Measurements from ENCODE around the gene EFCC1. TPM values are rescaled to one million over a fixed set of nuclear protein-coding genes. Genes with fewer than 3 reads are reported as not detected.

The EFCC1 gene
- total RNA-seq, 4 donors from 2014 or later, result 0.22 to 2.1 (median 1.9) TPM

DNA sequence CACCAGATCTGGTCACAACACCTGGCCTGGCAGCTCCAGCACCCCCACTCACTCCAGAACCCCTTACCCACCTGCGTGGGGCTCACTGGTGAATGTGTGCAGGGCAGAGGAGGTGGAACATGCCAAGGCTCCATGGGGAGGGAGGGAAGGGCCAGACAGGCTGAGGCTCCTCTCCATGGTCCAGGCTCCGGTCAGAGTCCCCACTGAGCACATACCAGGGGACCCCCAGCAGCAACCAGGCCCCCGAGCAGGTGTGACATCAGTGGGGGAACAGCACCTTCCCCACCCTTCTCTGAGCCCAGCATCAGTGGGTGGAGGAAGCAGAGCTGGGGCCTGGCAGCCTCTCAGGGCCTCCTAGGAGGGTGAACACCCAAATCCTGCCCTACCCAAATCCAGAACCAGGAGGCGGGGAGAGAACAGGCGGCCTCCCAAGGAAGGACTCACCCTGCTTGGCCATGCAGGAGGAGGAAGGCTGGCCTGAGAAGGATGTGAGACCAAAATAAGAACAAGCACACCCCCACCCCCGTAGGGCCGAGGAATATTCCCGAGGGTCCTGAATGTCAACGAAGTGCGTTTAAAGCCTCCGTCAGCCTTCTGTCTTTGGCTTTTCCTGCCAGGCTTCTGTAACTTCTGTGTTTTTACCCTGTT is 58.3 kb downstream of the EFCC1 start:
- Histone ChIP-seq H3K36me3 (no peaks in the 10 kb centered on the region), H3K4me3 (no peak overlapping the region), H3K9me3 (no peaks in the 10 kb centered on the region), H3K27ac (no peak overlapping the region), H3K27me3 (no peaks in the 10 kb centered on the region), H3K4me1 (peaks cover 0 to 7% (median 0%) of the 10 kb centered on the region in 4 donors)
- TF ChIP-seq EP300 (IDR thresholded peaks at IDR 0.05), result no peak
- 66 to 72% methylated on average over 10 to 11 of the region's 11 CpGs for WGBS, 2 donors
- DNase-seq (ENCODE audit: low spot score in 2 of 2), result no peak

DNA sequence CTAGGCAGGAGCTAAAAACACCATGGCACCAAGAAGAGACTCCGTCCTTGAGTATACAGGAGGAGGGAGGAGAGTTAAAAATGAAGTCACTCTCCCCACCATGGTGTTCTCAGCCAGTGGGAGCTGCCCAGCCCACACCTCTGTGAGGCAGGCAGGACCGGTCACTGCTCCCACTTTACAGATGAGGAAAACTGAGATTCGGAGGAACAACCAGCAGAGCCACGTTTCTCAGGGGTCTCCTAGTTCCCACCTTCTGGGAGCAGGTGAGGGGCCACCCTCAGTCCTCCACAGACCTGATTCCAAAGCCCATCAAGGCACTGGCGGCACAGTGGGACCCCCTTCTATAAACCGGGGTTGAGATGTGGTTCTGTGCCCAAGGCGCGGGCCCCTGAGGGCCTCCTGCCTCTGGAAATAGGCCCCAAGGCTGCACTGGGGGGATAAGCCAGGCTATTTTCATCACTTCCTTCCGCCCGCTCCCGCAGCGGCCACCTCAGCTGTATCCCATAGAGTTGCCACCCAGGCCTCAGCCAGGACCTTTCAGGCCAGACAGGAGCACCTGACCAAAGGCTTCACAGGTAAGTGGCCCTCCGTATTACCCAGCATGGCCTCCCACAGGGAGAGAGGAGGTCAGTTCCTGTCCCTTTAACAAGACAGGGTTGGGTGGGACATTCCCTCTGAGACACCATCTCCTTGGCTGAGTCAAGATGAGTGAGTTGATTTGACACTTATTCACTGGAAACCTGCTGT is 59.3 kb downstream of the EFCC1 start, which contains the start of gene GP9:
TSS of gene GP9 (plus strand) at position 504 of the 747 bp plus-strand sequence. CDS start 961 bp downstream, outside the sequence.
- Histone ChIP-seq H3K27ac (no peak within 1 kb of the TSS), H3K4me1 (peaks cover 0 to 7% (median 0%) of the 10 kb centered on the region in 4 donors), H3K4me3 (no peak within 1 kb of the TSS), H3K9me3 (no peaks in the 10 kb centered on the region), H3K36me3 (no peaks in the 10 kb centered on the region), H3K27me3 (no peaks in the 10 kb centered on the region)
- WGBS, 2 donors, result 77 to 82% methylated on average over 13 of the region's 13 CpGs
- TF ChIP-seq EP300 (IDR thresholded peaks at IDR 0.05) (no peak), POLR2A (IDR thresholded peaks at IDR 0.05) (no peak), CTCF (IDR thresholded peaks at IDR 0.05) (no peak)
- DNase-seq (ENCODE audit: low spot score in 2 of 2), result no peak

DNA sequence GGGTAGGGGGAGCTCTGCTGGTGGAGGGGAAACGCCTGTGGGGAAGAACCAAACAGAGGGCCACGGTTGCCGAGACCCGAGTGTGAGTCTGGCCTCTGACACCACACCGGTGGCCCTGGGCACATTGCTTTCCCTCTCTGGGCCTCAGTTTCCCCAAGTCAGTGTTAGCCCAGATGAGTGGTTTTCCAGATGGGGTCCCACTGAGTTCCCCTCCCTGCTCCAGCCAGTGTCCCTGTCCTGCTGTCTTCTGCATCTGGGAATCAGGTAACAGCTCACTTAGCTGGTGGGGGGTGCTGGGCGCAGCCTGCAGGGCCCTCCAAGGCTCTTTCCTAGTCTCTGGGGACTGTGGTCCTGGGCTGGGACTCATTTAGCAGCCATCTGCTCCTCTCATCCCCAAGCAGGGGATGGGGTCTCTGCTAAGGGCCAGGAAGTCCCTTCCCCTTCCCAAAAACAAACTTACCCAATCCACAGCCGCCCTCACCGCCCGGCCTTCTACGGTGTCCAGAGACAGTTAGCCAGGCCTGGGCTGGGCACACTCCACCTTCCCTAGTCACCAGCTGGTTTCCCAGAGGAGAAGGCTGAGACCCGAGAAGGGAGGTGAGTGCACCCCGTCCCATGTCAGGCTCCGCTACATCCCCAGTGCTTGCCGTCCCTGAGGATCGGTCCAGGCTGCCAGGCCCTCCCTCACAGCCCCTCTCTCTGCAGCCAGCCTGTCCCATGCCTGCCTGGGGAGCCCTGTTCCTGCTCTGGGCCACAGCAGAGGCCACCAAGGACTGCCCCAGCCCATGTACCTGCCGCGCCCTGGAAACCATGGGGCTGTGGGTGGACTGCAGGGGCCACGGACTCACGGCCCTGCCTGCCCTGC is 60.2 kb downstream of the EFCC1 start:
- no peak for DNase-seq (ENCODE audit: low spot score in 2 of 2)
- Histone ChIP-seq H3K4me1 (peaks cover 0 to 7% (median 0%) of the 10 kb centered on the region in 4 donors), H3K27ac (no peak overlapping the region), H3K27me3 (no peaks in the 10 kb centered on the region), H3K9me3 (no peaks in the 10 kb centered on the region), H3K36me3 (no peaks in the 10 kb centered on the region), H3K4me3 (no peak overlapping the region)
- 80 to 88% methylated on average over 16 to 19 of the region's 19 CpGs for WGBS, 2 donors
- TF ChIP-seq EP300 (IDR thresholded peaks at IDR 0.05), result no peak
- no peak for TF ChIP-seq CTCF (IDR thresholded peaks at IDR 0.05)
- no peak for TF ChIP-seq POLR2A (IDR thresholded peaks at IDR 0.05)

DNA sequence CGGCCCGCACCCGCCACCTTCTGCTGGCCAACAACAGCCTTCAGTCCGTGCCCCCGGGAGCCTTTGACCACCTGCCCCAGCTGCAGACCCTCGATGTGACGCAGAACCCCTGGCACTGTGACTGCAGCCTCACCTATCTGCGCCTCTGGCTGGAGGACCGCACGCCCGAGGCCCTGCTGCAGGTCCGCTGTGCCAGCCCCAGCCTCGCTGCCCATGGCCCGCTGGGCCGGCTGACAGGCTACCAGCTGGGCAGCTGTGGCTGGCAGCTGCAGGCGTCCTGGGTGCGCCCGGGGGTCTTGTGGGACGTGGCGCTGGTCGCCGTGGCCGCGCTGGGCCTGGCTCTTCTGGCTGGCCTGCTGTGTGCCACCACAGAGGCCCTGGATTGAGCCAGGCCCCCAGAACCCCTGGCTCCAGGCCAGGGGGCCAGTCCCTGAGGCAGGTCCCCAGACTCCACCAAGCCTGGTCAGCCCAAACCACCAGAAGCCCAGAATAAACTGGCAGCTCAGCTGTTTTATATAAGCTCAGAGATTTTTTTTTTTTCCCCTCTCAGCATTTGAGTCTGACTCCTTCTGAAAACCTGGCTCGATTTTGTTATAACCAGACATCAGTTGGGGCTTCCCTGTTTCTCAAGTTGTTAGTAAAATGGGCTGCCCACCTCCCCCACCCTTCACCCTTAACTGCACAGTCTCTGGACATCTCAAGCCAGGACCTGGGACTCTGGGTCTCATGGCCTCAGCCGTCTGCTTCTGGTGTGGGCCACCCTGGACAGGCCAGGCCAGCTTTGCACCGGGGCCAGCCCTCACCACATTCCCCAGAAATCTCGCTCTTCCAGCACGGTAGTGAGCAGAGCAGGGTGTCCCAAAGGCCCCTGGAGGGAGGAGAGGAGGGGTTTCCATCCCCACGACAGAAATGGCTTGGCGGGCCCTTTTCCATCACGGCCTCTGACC is 61.1 kb downstream of the EFCC1 start:
- H3K27me3 ChIP-seq, result no peaks in the 10 kb centered on the region
- no peak for TF ChIP-seq EP300 (IDR thresholded peaks at IDR 0.05)
- TF ChIP-seq POLR2A (IDR thresholded peaks at IDR 0.05), result no peak
- no peak for TF ChIP-seq CTCF (IDR thresholded peaks at IDR 0.05)
- no peaks in the 10 kb centered on the region for H3K9me3 ChIP-seq
- H3K4me3 ChIP-seq, result no peak overlapping the region
- H3K36me3 ChIP-seq, result no peaks in the 10 kb centered on the region
- peaks cover 0 to 7% (median 0%) of the 10 kb centered on the region in 4 donors for H3K4me1 ChIP-seq
- H3K27ac ChIP-seq, result no peak overlapping the region
- no peak for DNase-seq (ENCODE audit: low spot score in 2 of 2)
- 78 to 81% methylated on average over 13 to 25 of the region's 32 CpGs for WGBS, 2 donors

Measured in tibial nerve (tissue), 4 donors.